Measurements from ENCODE around the gene GFY.
"Not testable (repeated sequence)": the region's sequence is repeated elsewhere in the genome, so short reads cannot be mapped to it uniquely, and the experiment has no call there.

The GFY gene

GRCh38 chr19:49447485-49448431, 22.6 kb downstream of the GFY start:
- DNase-seq: peak; percentile 62

GRCh38 chr19:49448432-49448786, 23.2 kb downstream of the GFY start:
- no peak for DNase-seq

GRCh38 chr19:49450405-49450804, 25.2 kb downstream of the GFY start:
- no peak for DNase-seq

- peak; percentile 97 for DNase-seq
Measured at GRCh38 chr19:49451430-49452181, 26.4 kb downstream of the GFY start, which contains the start of gene PIH1D1. Gene PIH1D1 (minus strand): TSS chr19:49451814. CDS start chr19:49451574, 240 bp downstream.

- peak; percentile 98 for DNase-seq
Measured at GRCh38 chr19:49453013-49453756, 28.0 kb downstream of the GFY start, which contains the start of gene ALDH16A1. Gene ALDH16A1 (plus strand): TSS chr19:49453225. CDS start chr19:49453332, 107 bp downstream.

GRCh38 chr19:49453757-49454240, 28.6 kb downstream of the GFY start:
- peak; percentile 23 for DNase-seq

- no peak for DNase-seq
Measured at GRCh38 chr19:49455773-49456172, 30.6 kb downstream of the GFY start.

GRCh38 chr19:49456326-49456725, 31.1 kb downstream of the GFY start:
- no peak for DNase-seq

- DNase-seq: no peak
Measured at GRCh38 chr19:49458567-49458903, 33.3 kb downstream of the GFY start.

GRCh38 chr19:49459388-49459787, 34.2 kb downstream of the GFY start:
- DNase-seq: no peak

GRCh38 chr19:49461130-49461529, 35.9 kb downstream of the GFY start:
- DNase-seq: not testable (repeated sequence)

- DNase-seq: no peak
Measured at GRCh38 chr19:49461656-49462055, 36.5 kb downstream of the GFY start.

- DNase-seq: no peak
Measured at GRCh38 chr19:49462492-49462891, 37.3 kb downstream of the GFY start.

GRCh38 chr19:49463960-49464740, 39.0 kb downstream of the GFY start:
- DNase-seq: no peak

- DNase-seq: no peak
Measured at GRCh38 chr19:49465371-49465770, 40.2 kb downstream of the GFY start.

- no peak for DNase-seq
Measured at GRCh38 chr19:49468199-49468598, 43.0 kb downstream of the GFY start.

GRCh38 chr19:49468746-49469447, 43.7 kb downstream of the GFY start:
- DNase-seq: peak; percentile 84

- DNase-seq: peak; percentile 85
Measured at GRCh38 chr19:49469828-49470614, 44.8 kb downstream of the GFY start.

GRCh38 chr19:49470615-49470978, 45.4 kb downstream of the GFY start:
- no peak for DNase-seq

- DNase-seq: peak; percentile 42
Measured at GRCh38 chr19:49472936-49473335, 47.7 kb downstream of the GFY start.

- DNase-seq: not testable (repeated sequence)
Measured at GRCh38 chr19:49473501-49473867, 48.3 kb downstream of the GFY start.

Data from stimulated activated CD4-positive, alpha-beta T cell treated with anti-CD3 and anti-CD28 coated beads, Interleukin-15, amount 100 ng/mL, for 24 hours (primary cell).